ENCODE results near the gene ABCC1.

DNA sequence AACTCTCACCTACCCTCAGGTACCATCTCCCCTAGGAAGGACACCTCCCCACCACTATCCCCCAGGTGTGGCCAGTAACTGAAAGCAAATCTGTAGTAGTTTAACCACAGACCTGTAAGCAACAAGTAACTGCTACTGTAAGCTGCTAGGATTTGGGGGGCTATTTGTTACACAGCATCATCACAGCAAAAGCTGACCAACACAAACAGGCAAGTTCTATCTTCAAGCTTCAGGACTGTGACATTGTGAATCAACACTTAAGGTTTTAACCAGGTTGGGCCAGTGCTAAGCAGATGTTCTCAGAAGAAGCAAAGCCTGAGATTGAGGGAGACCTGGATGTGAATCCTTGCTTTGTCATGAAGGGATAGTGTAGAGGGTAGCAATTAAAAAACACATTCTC is 226.9 kb downstream of the ABCC1 start:
- TF ChIP-seq, protein P1, sequence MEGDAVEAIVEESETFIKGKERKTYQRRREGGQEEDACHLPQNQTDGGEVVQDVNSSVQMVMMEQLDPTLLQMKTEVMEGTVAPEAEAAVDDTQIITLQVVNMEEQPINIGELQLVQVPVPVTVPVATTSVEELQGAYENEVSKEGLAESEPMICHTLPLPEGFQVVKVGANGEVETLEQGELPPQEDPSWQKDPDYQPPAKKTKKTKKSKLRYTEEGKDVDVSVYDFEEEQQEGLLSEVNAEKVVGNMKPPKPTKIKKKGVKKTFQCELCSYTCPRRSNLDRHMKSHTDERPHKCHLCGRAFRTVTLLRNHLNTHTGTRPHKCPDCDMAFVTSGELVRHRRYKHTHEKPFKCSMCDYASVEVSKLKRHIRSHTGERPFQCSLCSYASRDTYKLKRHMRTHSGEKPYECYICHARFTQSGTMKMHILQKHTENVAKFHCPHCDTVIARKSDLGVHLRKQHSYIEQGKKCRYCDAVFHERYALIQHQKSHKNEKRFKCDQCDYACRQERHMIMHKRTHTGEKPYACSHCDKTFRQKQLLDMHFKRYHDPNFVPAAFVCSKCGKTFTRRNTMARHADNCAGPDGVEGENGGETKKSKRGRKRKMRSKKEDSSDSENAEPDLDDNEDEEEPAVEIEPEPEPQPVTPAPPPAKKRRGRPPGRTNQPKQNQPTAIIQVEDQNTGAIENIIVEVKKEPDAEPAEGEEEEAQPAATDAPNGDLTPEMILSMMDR (IDR thresholded peaks at IDR 0.05), result no peak
- TF ChIP-seq POLR2A (IDR thresholded peaks at IDR 0.05), result no peak

Measured in adrenal gland (tissue), 5 donors.